ENCODE results near the gene OR2M7.
"Not testable (repeated sequence)": the region's sequence is repeated elsewhere in the genome, so short reads cannot be mapped to it uniquely, and the experiment has no call there.

The OR2M7 gene, protein sequence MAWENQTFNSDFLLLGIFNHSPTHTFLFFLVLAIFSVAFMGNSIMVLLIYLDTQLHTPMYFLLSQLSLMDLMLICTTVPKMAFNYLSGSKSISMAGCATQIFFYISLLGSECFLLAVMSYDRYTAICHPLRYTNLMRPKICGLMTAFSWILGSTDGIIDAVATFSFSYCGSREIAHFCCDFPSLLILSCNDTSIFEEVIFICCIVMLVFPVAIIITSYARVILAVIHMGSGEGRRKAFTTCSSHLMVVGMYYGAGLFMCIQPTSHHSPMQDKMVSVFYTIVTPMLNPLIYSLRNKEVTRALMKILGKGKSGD

DNA sequence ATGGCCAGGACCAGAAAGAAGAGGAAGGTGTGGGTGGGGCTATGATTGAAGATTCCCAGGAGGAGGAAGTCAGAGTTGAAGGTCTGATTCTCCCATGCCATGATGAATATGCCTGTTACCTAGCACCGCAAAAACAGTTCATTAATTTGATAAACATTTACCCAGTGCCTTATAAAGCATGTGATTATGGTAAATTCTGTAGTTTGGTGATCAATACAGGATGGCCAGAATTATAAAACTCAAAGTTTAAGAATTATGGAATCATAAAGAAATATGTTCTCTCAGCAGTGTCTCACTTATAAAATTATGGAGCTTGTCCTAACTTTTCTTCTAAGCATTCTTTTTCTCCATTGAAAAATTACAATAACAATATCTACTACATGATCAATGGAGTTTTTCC is at the start of gene OR2M7:
OR2M7 (minus strand) TSS at position 101 of the 400 bp plus-strand sequence; CDS start at position 101, 0 bp downstream.
- DNase-seq = no peak

DNA sequence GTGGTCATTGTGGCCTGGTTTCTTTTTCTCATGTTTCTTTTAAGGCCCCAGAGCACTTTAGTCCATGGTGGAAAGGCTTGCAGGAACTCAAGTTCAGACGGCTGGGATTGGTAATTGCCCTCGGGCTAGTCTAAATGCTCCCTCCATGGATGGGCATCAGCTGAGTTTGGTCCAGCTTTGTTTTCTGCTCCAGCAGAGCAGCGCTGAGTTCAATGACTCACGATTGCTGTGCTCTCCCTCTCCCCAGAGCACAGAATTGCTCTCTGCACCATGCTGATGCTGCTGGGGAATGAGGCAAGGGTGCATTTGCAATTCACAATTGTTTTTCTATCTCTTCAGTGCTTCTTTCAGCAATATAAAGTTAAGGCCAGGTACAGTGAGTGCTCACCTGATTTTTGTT is 49.4 kb upstream of the OR2M7 start:
- no peak for DNase-seq

DNA sequence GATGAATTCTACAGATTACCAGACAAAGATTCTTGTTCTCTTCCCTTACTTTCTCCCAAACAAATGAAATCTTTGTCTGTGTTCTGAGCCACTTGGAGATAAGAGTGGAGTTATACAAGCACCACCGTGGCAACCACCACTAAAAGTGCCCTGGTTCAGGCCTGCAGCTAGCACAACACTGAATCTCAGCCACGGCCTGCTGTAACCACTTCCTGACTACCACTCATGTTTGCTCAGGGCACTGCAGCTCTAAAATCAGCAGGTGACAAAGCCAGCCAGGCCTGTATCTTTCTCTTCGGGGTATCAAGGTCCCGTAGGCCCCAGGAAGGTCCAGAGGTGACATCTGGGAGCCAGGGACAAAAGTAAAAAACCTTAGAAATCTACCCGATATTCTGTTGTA is 48.0 kb upstream of the OR2M7 start:
- no peak for DNase-seq

DNA sequence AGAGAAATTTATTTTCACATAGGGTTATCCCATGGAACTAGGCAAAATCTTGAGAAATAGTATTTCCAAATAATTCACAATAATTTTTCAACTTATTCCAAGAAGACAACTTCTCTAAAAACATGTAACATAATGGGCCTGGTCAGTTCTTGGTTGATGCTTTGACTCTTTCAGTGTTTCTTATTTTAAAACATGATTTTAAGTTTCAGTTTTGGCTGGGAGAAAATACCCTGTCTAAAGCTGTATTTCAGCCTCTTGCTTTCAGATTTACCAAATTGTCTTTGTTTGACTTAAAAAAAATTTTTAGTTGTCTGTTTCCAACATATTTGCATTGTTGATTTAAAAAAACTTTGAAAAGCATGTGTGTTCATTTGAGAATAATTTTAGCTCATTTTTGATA is 42.2 kb upstream of the OR2M7 start:
- no peak for DNase-seq

DNA sequence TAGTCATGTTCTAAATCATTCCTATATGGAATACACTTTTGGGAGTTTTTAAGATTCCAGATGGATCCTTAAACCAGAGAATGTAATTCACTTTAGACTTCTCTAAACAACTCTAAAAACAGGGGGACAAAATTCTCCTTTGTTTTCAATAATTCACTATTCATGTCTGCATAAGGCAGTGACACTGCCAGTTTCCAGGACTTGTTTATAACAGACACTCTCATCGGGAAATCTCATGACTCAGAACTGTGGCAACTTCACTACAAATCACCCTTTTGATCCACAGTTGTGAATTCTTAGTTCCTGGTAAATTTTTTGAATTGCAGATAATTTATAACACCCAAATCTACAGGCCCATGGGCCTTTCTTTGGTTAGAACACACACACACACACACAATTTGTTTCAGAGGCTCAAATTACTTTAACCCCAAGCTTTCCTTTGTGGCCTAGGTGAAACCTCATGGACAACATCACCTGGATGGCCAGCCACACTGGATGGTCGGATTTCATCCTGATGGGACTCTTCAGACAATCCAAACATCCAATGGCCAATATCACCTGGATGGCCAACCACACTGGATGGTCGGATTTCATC is 36.9 kb upstream of the OR2M7 start, which contains the start of gene OR2T4:
OR2T4 (plus strand) TSS at position 545 of the 595 bp plus-strand sequence; CDS start at position 545, 0 bp downstream.
- DNase-seq = no peak

DNA sequence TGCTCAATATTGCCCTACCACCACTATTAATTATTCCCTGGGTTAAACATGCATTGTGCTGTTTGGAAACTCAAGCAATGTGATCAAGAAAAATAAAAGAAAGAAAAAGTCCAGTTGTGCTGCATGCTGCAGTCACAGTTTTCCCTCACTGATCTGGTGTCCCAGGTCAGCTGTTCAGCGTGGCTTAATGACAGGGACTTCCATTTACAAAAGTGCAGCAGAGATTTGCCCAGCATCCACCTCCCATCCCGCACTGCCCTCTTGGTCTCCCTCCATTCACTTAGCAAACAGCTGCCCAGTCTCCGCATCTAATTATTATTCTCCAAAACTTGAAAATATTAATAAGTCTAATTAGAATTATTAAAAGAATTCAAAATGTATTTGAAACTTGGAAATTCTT is 35.0 kb upstream of the OR2M7 start:
- no peak for DNase-seq

DNA sequence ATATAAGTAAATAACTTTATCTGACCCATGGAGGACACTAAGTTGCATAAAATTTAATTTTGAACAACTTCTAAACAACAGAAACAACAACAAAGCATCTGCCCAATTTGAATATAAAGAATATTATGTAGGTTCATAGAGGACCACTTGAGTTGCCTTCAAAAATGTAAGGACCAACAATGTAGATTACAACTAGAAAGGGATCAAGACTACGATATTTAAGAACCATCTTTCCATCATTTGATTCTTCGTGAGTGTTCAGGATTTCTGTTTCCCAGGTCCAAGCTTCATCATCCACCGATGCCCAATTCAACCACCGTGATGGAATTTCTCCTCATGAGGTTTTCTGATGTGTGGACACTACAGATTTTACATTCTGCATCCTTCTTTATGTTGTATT is 24.1 kb upstream of the OR2M7 start, which contains the start of gene OR14C36:
OR14C36 (plus strand) TSS at position 301 of the 400 bp plus-strand sequence; CDS start at position 301, 0 bp downstream.
- DNase-seq = no peak

DNA sequence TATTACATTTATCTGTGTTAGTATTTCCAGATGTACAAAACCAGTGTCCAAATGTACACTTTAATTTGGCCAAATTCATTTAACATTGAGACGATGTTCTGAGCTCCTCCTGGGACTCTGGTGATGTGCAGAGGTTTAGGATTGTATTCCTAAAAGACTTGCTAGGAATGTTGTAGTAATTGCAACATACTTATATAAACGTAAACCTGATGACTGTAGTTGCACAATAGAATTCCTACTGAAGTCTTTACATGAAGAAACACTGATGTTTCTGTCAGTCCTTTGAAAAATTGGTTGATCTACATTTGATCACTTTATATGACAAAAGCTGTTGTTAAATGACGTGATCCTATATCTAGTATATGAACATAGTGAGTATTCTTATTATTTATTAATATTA is 19.1 kb upstream of the OR2M7 start:
- no peak for DNase-seq

DNA sequence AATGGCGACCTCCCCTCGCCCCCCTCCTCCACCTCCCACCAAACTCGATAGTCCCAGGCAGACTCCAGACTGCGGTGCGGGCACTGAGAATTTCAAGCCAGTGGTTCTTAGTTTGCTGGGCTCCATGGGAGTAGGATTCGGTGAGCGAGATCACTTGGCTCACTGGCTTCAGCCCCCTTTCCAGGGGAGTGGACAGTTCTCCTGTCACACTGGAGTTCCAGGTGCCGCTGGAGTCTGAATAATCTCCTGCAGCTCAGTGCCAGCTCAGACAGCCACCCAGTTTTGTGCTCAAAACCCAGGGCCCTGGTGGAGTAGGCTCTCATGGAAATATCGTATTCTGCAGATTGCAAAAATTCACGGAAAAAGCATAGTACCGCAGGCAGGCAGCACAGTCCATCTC is 7.6 kb downstream of the OR2M7 start:
- DNase-seq = no peak

DNA sequence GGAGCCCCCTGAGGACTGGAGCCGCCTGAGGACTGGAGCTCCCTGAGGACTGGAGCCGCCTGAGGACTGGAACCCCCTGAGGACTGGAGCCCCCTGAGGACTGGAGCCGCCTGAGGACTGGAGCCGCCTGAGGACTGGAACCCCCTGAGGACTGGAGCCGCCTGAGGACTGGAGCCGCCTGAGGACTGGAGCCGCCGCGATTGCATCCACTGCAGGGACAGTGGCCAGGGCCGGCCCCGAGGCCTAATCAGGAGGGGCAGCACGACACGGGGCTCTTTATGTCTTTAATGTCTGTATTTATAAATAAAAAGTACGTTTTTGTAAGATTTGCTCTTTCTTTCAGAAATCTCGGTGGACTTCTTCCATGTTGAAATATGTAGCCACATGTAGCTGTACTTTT is 17.6 kb downstream of the OR2M7 start:
- not testable (repeated sequence) for DNase-seq

DNA sequence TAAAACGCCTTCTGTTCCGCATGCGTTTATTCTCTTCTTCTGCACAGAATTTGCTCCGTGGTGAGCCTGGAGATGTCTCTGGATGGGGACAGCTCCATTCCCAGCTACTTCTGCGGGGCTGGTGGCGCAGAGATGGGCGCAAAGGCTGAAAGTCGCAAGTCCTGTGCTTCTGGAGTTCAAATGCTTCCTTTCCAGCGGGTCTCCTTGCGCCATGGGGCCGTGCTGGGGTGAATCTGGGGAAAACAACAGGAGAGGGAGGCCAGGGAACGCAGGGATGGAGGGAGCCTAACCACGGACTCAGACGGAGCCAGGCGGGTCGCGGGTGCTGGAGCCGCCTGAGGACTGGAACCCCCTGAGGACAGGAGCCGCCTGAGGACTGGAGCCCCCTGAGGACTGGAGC is 18.3 kb downstream of the OR2M7 start:
- DNase-seq = no peak

DNA sequence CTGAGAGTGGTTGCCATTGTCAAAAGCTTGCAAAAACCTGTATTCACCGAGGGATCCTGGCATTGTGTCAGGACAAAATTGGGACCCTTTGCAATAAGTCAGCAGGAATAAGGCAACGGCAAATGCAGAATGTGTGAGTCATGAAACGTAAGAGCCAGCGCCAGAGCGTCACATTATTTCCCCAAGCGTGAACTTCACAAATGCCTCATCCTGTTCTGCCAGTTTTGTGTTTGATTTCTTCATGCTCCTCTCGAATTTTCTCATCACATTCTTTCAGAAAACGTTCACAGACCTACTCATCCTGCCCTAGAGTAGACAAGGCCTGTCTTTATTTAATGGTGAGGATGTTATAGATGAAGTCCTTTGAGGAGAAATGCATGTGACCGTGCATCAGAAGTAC is 18.7 kb downstream of the OR2M7 start:
- not testable (repeated sequence) for DNase-seq

DNA sequence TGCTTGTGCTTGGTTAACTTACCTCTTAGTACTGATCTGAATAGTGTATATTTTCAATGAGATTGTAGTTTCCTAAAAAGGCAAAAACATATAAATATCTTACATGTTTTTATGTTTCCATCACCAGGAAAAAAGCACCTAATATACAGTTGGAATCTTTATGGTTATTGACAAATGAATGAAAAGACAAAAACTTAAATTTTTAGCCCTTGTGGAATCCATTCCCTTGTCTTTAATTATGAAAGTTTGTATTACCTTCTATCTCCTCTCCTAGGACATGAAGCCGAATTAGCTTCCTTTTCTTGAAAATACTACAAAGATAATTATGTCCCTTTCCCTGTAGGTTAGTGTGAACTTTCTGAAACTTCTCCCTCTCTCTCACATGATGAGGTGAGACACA is 21.0 kb downstream of the OR2M7 start, which contains the start of gene OR2T12:
OR2T12 (minus strand) TSS at position 101 of the 400 bp plus-strand sequence. CDS start 7,846 bp downstream, outside the sequence.
- no peak for DNase-seq

DNA sequence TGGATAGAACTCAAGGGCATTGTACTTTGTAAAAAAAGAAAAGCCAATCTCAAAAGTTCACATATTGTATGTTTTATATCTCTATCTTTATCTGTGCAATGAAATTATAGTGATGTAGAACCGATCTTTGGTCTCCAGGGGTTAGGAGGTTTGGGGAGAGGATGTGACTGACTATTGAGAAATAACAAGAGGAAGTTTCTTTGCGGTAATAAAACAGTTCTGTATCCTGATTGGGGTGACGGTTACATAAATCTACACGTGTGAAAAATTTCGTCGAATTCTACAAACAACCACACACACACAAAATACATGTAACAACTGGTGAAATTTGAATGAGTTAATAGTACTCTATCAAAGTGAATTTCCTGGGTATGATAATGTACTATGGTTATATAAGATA is 36.0 kb downstream of the OR2M7 start:
- DNase-seq = no peak

DNA sequence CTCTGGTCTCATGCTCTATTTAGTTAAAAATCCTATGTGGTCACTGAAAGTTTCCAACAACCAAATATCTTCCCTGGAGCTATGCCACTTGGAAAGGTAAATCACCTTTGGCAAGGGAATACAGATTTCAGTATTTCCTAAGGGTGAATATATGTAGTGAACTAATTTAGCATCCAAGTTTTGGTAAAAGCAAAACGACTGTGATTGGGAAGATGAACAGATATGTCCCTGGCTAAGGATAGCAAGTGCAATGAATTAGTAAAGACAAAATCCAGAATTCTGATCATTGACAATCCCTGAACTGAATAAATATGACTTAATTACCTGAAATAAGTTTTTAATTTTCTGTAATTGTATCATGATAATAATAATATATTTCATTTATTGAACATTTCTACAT is 46.5 kb downstream of the OR2M7 start, which contains the start of gene OR2T33:
OR2T33 (minus strand) TSS at position 101 of the 400 bp plus-strand sequence. CDS start 4,162 bp downstream, outside the sequence.
- DNase-seq = no peak
